Smooth muscle cell (in vitro differentiated cells): ENCODE measurements around the gene DCAF5. TPM values are rescaled to one million over a fixed set of nuclear protein-coding genes. Genes with fewer than 3 reads are reported as not detected.

ENCODE experiments used
- DNase-seq: peaks from one replicate; lab custom pipeline; 2025; ENCODE audit not compliant: unreplicated experiment; lab: John Stamatoyannopoulos, UW
- H2AFZ ChIP-seq: fragments of 200-600 bp; sonication (generic); 2 replicates; pipeline ENCODE4 v1.6.0; 2016; ENCODE audit warnings: antibody characterized with exemption, low read depth, mild to moderate bottlenecking
- H3F3A ChIP-seq: fragments of 200-600 bp; sonication (generic); 2 replicates; pipeline ENCODE4 v1.6.0; 2017; ENCODE audit warnings: antibody characterized with exemption, low read depth
- H3K27ac ChIP-seq: fragments of 200-600 bp; sonication (generic); 2 replicates; pipeline ENCODE4 v1.5.1; 2016; ENCODE audit warnings: low read depth, mild to moderate bottlenecking
- H3K27me3 ChIP-seq: fragments of 200-600 bp; sonication (generic); 2 replicates; pipeline ENCODE4 v1.6.1; 2016; ENCODE audit warnings: low read depth, mild to moderate bottlenecking
- H3K36me3 ChIP-seq: fragments of 200-600 bp; sonication (generic); 2 replicates; pipeline ENCODE4 v1.5.1; 2016; ENCODE audit warnings: low read depth
- H3K4me1 ChIP-seq: fragments of 200-600 bp; sonication (generic); 2 replicates; pipeline ENCODE4 v1.5.1; 2016; ENCODE audit warnings: low read depth
- H3K4me2 ChIP-seq: fragments of 200-600 bp; sonication (generic); 2 replicates; pipeline ENCODE4 v1.6.0; 2016; ENCODE audit warnings: mild to moderate bottlenecking
- H3K4me3 ChIP-seq: fragments of 200-600 bp; sonication (generic); 2 replicates; pipeline ENCODE4 v1.5.1; 2016; ENCODE audit warnings: mild to moderate bottlenecking
- H3K79me2 ChIP-seq: fragments of 200-600 bp; sonication (generic); 2 replicates; pipeline ENCODE4 v1.6.0; 2016; ENCODE audit warnings: low read depth, mild to moderate bottlenecking
- H3K9ac ChIP-seq: fragments of 200-600 bp; sonication (generic); 2 replicates; pipeline ENCODE4 v1.6.0; 2016; ENCODE audit warnings: low read depth
- H3K9me3 ChIP-seq: fragments of 200-600 bp; sonication (generic); replicated peaks from 2 replicates; pipeline ENCODE4 v1.5.1; 2016; ENCODE audit warnings: low read depth
- H4K20me1 ChIP-seq: fragments of 200-600 bp; sonication (generic); 2 replicates; pipeline ENCODE4 v1.6.0; 2016; ENCODE audit warnings: low read depth
- WGBS: methylation state at CpG from one replicate; pipeline ENCODE4 v1.1.7; 2016; ENCODE audit warnings: low lambda C conversion rate; 5-methylcytosine and 5-hydroxymethylcytosine counted together
- polyA plus RNA-seq: library from polyadenylated mRNA; unstranded; fragments of >200 nt; fragmentation: Nextera tagmentation; extraction: Ambion mirVana; gene quantifications from 2 replicates; pipeline ENCODE4 v1.2.1, GENCODE V29; 2016
- total RNA-seq: library from RNA; depleted of rRNA; stranded (reverse); fragments of >200 nt; gene quantifications from 2 replicates; pipeline ENCODE4 v1.2.3, GENCODE V29; 2014
- TF ChIP-seq, protein P1 (sequence below): fragments of 200-600 bp; sonication (generic); IDR thresholded peaks from 2 replicates; pipeline ENCODE4 v1.5.1; 2017; ENCODE audit warnings: borderline replicate concordance, mild to moderate bottlenecking, antibody characterized with exemption; ENCODE audit not compliant: insufficient read depth, poor library complexity, severe bottlenecking

The DCAF5 gene
- total and polyA plus RNA-seq, 2 experiments from 2014 or later: 23.0 to 45.4 TPM

GRCh38 chr14:69004731-69005431, 148.0 kb downstream of the DCAF5 start:
- H3K9ac ChIP-seq: peak overlapping the region; percentile 23
- no peaks in the 10 kb centered on the region for H3K9me3 ChIP-seq
- peaks cover 14% of the 10 kb centered on the region for H3F3A ChIP-seq
- no peaks in the 10 kb centered on the region for H3K27me3 ChIP-seq
- 52% methylated on average over 7 of the region's 7 CpGs for WGBS
- no peaks in the 10 kb centered on the region for H3K36me3 ChIP-seq
- peaks cover 17% of the 10 kb centered on the region for H3K4me1 ChIP-seq
- peak overlapping the region; percentile 72 for H3K27ac ChIP-seq
- H2AFZ ChIP-seq: peak overlapping the region; percentile 22
- H3K4me2 ChIP-seq: peak overlapping the region; percentile 54
- TF ChIP-seq, protein P1, sequence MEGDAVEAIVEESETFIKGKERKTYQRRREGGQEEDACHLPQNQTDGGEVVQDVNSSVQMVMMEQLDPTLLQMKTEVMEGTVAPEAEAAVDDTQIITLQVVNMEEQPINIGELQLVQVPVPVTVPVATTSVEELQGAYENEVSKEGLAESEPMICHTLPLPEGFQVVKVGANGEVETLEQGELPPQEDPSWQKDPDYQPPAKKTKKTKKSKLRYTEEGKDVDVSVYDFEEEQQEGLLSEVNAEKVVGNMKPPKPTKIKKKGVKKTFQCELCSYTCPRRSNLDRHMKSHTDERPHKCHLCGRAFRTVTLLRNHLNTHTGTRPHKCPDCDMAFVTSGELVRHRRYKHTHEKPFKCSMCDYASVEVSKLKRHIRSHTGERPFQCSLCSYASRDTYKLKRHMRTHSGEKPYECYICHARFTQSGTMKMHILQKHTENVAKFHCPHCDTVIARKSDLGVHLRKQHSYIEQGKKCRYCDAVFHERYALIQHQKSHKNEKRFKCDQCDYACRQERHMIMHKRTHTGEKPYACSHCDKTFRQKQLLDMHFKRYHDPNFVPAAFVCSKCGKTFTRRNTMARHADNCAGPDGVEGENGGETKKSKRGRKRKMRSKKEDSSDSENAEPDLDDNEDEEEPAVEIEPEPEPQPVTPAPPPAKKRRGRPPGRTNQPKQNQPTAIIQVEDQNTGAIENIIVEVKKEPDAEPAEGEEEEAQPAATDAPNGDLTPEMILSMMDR: no peak
- no peaks in the 10 kb centered on the region for H3K79me2 ChIP-seq
- DNase-seq: no peak
- no peak overlapping the region for H3K4me3 ChIP-seq
- H4K20me1 ChIP-seq: no peaks in the 10 kb centered on the region

GRCh38 chr14:69003626-69004025, 149.3 kb downstream of the DCAF5 start:
- WGBS: 87% methylated on average over 10 of the region's 10 CpGs
- H3K9ac ChIP-seq: no peak overlapping the region

DNA sequence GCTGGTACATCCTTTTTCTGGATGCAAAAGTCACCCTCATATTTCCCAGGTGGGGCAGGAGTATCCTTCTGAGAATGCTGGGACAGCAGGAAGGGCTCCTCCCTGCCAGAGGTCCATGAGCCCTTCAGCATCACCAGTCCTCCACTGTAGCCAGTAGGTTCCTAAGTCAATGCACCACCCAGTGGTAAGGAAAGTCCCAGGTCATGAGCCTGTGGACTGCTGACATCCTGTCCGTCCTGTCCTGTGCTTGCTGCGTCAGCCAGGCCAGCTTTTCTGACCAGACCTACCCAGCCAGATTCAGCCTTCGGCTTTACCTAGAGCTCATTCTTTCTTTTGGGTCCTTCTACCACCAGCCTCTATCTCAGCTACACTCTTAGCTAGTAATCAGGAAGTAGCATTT, 150.8 kb downstream of the DCAF5 start:
- Histone ChIP-seq H3K9me3 (no peaks in the 10 kb centered on the region), H3K79me2 (no peaks in the 10 kb centered on the region), H3K36me3 (no peaks in the 10 kb centered on the region), H3K27me3 (no peaks in the 10 kb centered on the region), H3K4me3 (no peak overlapping the region), H4K20me1 (no peaks in the 10 kb centered on the region), H3K4me2 (no peak overlapping the region), H3K4me1 (peaks cover 10% of the 10 kb centered on the region), H3K27ac (no peak overlapping the region), H3F3A (peaks cover 11% of the 10 kb centered on the region), H2AFZ (no peak overlapping the region), H3K9ac (no peak overlapping the region)
- DNase-seq: no peak
- 54% methylated on average over 3 of the region's 3 CpGs for WGBS
- TF ChIP-seq, protein P1: no peak

More at GRCh38 chr14:69003626-69004025, 149.3 kb downstream of the DCAF5 start:
- DNase-seq: no peak
- Histone ChIP-seq H3K4me3 (no peak overlapping the region), H3K36me3 (no peaks in the 10 kb centered on the region), H3K79me2 (no peaks in the 10 kb centered on the region), H3K27me3 (no peaks in the 10 kb centered on the region), H3F3A (peaks cover 14% of the 10 kb centered on the region), H3K4me1 (peaks cover 14% of the 10 kb centered on the region), H2AFZ (no peak overlapping the region), H3K27ac (no peak overlapping the region), H4K20me1 (no peaks in the 10 kb centered on the region), H3K9me3 (no peaks in the 10 kb centered on the region), H3K4me2 (no peak overlapping the region)
- TF ChIP-seq, protein P1: no peak

DNA sequence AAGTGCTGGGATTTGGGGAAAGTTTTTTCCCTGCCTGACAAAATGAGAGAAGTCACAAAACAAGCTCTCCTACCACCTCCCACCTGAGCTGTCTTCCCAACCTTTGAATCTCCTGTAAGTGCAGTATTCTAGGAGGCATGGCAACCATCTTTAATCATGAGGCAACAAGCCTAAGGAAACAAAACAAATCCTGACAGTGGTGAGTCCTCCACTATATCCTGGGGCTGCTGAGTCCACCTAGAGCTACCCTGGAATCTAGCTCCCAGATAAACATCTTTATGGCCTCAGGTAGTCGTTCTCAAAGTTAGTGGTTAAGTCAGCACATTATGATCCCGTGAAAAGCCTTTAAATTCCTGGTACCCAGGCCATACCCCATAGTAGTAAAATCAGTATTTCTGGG, 151.5 kb downstream of the DCAF5 start:
- H4K20me1 ChIP-seq: no peaks in the 10 kb centered on the region
- H3K9me3 ChIP-seq: no peaks in the 10 kb centered on the region
- H3F3A ChIP-seq: peaks cover 11% of the 10 kb centered on the region
- H3K79me2 ChIP-seq: no peaks in the 10 kb centered on the region
- no peak overlapping the region for H3K9ac ChIP-seq
- no peak overlapping the region for H2AFZ ChIP-seq
- TF ChIP-seq, protein P1: no peak
- no peak overlapping the region for H3K4me2 ChIP-seq
- 57% methylated on average over 2 of the region's 2 CpGs for WGBS
- H3K27ac ChIP-seq: no peak overlapping the region
- DNase-seq: no peak
- H3K36me3 ChIP-seq: no peaks in the 10 kb centered on the region
- H3K27me3 ChIP-seq: no peaks in the 10 kb centered on the region
- H3K4me3 ChIP-seq: no peak overlapping the region
- peaks cover 10% of the 10 kb centered on the region for H3K4me1 ChIP-seq
